NK-92 treated with Interleukin-12 subunit alpha and Interleukin-12 subunit beta, amount 100 ng/mL, for 24 hours (cell line): Measurements from ENCODE around the gene LGALS7.

ENCODE experiments used
- DNase-seq: peaks from one replicate; lab custom pipeline; 2025; lab: John Stamatoyannopoulos, UW

Gene LGALS7

DNA sequence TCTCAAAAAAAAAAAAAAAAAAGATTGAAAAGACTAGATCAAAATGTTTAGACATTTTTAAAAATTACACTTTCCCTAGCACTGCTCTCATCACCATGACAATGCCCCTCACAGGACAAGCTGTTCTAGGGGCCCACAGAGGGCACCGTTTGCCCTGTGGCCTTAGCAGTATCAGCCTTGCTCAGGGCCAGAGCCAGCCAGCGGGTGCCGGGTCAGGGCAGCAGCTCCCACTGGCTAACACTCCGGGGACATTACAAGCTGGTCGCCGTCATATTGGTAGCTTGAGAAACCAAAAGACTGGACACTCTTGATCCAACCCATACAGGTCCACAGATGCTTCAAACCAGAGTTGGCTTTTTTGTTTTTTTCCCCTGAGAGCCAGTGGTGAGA lies 47.0 kb downstream of the LGALS7 start:
- no peak for DNase-seq

DNA sequence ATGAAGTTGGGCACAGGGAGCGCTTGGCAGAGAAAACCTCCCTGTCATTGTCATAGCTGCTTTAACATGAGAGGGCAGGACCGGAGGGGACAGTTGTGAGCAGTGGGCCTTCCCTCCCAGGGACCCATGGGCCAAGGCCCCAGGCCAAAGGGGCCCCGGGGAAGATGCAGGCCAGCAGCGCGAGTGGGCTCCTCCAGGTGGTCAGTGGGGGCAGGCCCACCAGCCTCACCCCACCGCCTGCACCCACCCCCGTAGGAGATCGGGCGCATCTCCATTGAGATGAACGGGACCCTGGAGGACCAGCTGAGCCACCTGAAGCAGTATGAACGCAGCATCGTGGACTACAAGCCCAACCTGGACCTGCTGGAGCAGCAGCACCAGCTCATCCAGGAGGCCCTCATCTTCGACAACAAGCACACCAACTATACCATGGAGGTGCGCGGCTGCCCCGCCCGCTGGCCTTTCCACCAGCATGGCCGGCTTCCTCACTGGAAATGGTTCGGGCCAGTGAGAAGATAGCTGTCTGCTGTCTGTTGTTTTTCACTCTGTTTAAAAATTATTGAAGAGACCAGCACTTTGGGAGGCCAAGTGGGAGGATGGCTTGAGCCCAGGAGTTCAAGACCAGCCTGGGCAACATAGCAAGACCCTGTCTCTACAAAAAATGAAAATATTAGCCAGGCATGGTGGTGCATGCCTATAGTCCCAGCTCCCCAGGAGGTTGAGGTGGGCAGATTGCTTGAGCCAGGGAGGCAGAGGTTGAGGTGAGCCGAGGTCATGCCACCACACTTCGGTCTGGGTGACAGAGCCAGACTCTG lies 47.6 kb downstream of the LGALS7 start:
- no peak for DNase-seq

GRCh38 chr19:38723990-38724854 lies 49.1 kb downstream of the LGALS7 start:
- no peak for DNase-seq

DNA sequence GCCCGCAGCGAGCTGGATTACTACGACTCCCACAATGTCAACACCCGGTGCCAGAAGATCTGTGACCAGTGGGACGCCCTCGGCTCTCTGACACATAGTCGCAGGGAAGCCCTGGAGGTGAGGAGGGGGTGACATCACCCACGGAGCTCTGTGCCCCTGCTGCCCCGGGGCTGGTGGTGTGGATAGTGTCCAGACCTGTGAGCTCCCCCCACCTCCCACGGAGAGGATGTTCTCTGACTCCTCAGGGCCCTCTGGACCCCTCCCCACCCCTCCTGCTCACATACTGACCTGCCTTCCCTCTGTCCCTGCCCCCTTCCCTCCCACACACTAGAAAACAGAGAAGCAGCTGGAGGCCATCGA lies 49.7 kb downstream of the LGALS7 start:
- no peak for DNase-seq

DNA sequence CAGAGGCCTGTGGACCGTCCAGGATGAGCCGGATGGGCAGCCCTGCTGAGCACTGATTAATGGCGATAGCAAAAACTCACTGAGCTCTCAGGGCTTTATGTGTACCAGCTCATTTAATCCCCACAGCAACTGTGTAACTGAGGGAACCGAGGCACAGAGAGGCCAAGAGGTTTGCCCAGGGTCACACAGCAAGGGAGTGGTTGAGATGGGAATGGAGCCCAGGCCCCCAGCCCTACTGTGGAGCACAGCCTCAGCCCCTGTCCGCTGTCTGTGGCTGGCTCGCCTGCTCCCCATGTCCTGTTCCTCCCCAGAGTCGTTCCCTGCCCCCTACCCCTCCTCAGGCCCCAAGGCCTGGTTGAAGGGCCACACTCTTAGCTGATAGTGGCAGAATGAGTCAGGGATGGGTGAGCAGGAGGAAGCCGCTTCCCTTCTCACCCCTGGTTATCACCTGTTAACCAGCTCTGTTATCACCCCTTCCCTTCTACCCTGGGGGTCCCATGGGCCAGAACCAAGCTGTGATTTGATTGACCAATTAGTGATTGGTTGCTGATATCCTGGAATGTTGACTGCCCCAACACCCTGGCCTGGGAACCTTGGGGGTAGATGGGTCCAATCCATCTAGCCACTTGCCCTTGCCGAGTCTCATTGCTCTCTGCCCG lies 50.2 kb downstream of the LGALS7 start:
- DNase-seq = no peak

DNA sequence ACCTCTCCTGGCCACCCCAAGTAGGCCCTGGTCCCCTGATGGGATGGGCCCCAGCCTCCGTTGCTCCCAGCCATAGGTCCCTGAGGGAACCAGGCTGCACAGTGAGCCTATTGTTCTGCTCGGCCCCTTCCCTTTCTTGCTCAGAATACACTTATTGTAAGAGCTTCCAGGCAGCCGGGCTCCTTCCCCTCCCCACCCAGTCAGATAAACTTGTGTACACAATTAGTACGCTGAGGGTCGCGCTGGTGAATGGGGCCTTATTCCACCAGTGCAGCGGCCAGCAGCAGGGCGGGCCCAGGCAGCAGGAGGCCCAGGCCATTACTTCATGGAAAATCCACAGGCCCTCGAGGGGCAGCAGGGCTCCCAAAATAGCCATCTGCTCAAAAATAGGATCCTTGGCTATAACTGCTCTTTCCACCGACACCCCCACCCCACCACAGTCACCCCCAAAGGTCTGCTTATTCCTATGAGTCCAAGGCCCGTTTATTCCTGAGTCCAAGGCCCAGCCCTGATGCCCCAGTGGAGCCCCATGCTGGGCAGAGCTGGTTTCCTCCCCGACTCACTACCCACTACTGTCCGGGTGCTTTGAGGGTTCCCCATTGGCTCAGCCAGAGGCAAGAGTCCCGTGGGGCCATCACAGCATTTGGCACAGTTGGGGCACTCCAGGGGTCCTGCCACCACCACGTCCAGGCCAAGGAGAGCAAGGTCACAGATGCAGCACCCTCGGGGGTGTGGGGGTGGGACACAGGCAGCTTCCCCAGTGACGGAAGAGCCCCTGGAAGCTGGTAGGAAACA lies 51.1 kb downstream of the LGALS7 start:
- DNase-seq = no peak

DNA sequence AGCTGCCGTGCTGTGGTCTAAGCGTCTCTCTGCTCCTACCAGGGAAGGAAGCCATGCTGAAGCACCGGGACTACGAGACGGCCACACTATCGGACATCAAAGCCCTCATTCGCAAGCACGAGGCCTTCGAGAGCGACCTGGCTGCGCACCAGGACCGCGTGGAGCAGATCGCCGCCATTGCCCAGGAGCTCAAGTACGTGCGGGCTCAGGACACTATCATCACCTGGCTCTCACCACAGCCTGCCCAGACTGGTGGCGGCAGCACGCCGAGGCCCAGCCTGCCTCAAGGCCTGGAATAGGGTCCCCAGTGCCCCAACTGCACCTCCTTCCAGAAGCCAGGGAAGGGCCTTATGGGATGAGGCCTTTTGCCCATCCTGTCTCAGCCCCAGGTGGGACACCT lies 51.8 kb downstream of the LGALS7 start:
- DNase-seq = no peak
